HepG2 (cell line): ENCODE measurements around the gene HES7. TPM values are rescaled to one million over a fixed set of nuclear protein-coding genes. Genes with fewer than 3 reads are reported as not detected.

Source experiments
- ATAC-seq: fragments of 200-7000 bp; cut with Tn5 transposase; 3 replicates; pipeline ENCODE4 v1.9.1; 2020; ENCODE audit warnings: mild to moderate bottlenecking, moderate library complexity
- BruUV-seq: library from RNA; stranded (reverse); fragments of 400-500 nt; replicated peaks from 2 replicates; lab custom pipeline; 2021; lab: Mats Ljungman, UMichigan
- CTCF ChIA-PET: fragments of 300-600 bp; formaldehyde crosslinking; extraction: SDS; loops from one replicate; lab custom pipeline; 2021; ENCODE audit warnings: low total read pairs, inconsistent platforms, low intra/inter-chr PET ratio; lab: Yijun Ruan, JAX
- POLR2A ChIA-PET: fragments of 350-600 bp; sonication (Branson Sonifier 250); formaldehyde crosslinking; loops from one replicate; lab custom pipeline; 2020; ENCODE audit warnings: antibody characterized with exemption, inconsistent platforms; lab: Yijun Ruan, JAX
- DNase-seq: peaks from one replicate; pipeline ENCODE4 v3.0.0-alpha.2; 2015; ENCODE audit warnings: low spot score
- FAIRE-seq: peaks from 3 replicates; lab custom pipeline; 2011; peaks lifted over from hg19 to GRCh38; lab: Jason Lieb, UNC
- H2AFZ ChIP-seq: one replicate; pipeline ENCODE4 v1.6.1; 2011; ENCODE audit warnings: low read length, inconsistent platforms
- H3K27ac ChIP-seq: fragments of 300-600 bp; 3 replicates; pipeline ENCODE4 v1.8.0; 2011; ENCODE audit warnings: mixed run types, mild to moderate bottlenecking, mixed read lengths, low read length, inconsistent platforms; ENCODE audit not compliant: insufficient read depth; ENCODE audit errors: extremely low read length
- H3K27me3 ChIP-seq, 2 experiments: fragments of 200-600 bp in 1 of 2; 2 replicates in 1 of 2; 3 replicates in 1 of 2; pipeline versions ENCODE4 v1.6.0 to v1.8.0; 2011; ENCODE audit warnings: low read length in 2 of 2, mild to moderate bottlenecking in 2 of 2, moderate library complexity in 2 of 2, inconsistent platforms in 1 of 2; ENCODE audit not compliant: insufficient read depth in 2 of 2, control insufficient read depth in 1 of 2
- H3K36me3 ChIP-seq, 2 experiments: fragments of 200-600 bp in 1 of 2; replicated peaks in 1 of 2; 2 replicates in 1 of 2; 3 replicates in 1 of 2; pipeline versions ENCODE4 v1.5.1 to v1.8.0; 2011; ENCODE audit warnings: low read length in 2 of 2, inconsistent platforms in 1 of 2; ENCODE audit not compliant: insufficient read depth in 2 of 2, control insufficient read depth in 1 of 2
- H3K4me1 ChIP-seq: 2 replicates; pipeline ENCODE4 v1.5.1; 2012; ENCODE audit warnings: low read length, inconsistent platforms; ENCODE audit not compliant: insufficient read depth
- H3K4me2 ChIP-seq: 2 replicates; pipeline ENCODE4 v1.6.0; 2011; ENCODE audit warnings: low read depth, low read length, inconsistent platforms
- H3K4me3 ChIP-seq, 3 experiments: fragments of 200-600 bp in 1 of 3; sonication (generic), shearing (Covaris generic) in 1 of 3; replicated peaks in 1 of 3; 2 replicates each; pipeline ENCODE4 v1.5.1; 2011 to 2016; ENCODE audit warnings: low read length in 3 of 3, inconsistent platforms in 2 of 3, low read depth in 2 of 3, mild to moderate bottlenecking in 2 of 3, control low read depth in 1 of 3, mixed read lengths in 1 of 3; ENCODE audit not compliant: insufficient read depth in 1 of 3
- H3K79me2 ChIP-seq: one replicate; pipeline ENCODE4 v1.6.1; 2011; ENCODE audit warnings: low read length, inconsistent platforms; ENCODE audit not compliant: insufficient read depth
- H3K9ac ChIP-seq: 2 replicates; pipeline ENCODE4 v1.6.0; 2011; ENCODE audit warnings: mild to moderate bottlenecking, low read depth, low read length, inconsistent platforms; ENCODE audit not compliant: insufficient read depth
- H3K9me3 ChIP-seq: 2 replicates; pipeline ENCODE4 v1.5.1; 2012; ENCODE audit warnings: mild to moderate bottlenecking, low read length
- H4K20me1 ChIP-seq: 2 replicates; pipeline ENCODE4 v1.6.0; 2011; ENCODE audit warnings: inconsistent platforms, mild to moderate bottlenecking, low read length, moderate library complexity; ENCODE audit not compliant: insufficient read depth
- ARID4A ChIP-seq: sonication (generic); formaldehyde crosslinking; IDR thresholded peaks from 2 replicates; pipeline ENCODE4 v1.5.0; 2020; ENCODE audit warnings: mild to moderate bottlenecking, missing genetic modification reagents, borderline replicate concordance
- ZNF414 ChIP-seq: sonication (generic); formaldehyde crosslinking; IDR thresholded peaks from 2 replicates; pipeline ENCODE4 v1.5.0; 2020; ENCODE audit warnings: missing genetic modification reagents
- ZNF605 ChIP-seq: sonication (generic); formaldehyde crosslinking; IDR thresholded peaks from 2 replicates; pipeline ENCODE4 v1.8.0; 2022; ENCODE audit warnings: mild to moderate bottlenecking, missing genetic modification reagents
- ZNF800 ChIP-seq: sonication (generic); formaldehyde crosslinking; IDR thresholded peaks from 2 replicates; pipeline ENCODE4 v1.4.0; 2020; ENCODE audit warnings: missing genetic modification reagents
- WGBS: methylation state at CpG from one replicate; pipeline ENCODE4 v1.1.6; 2017; ENCODE audit warnings: low lambda C conversion rate; 5-methylcytosine and 5-hydroxymethylcytosine counted together
- in situ Hi-C: cut with HindIII; loops from 2 replicates; pipeline ENCODE4 v1.10.0; 2017; ENCODE audit warnings: low pct_unique_long_range_greater_than_20kb; ENCODE audit not compliant: extremely low pct_ligation_motif_present
- intact Hi-C: fragments of 100-400 bp; cut with micrococcal nuclease; formaldehyde crosslinking; loops from one replicate; pipeline ENCODE4 v1.10.0; 2022; ENCODE audit not compliant: unreplicated experiment
- polyA plus RNA-seq, 8 experiments: library from polyadenylated mRNA; depleted of rRNA in 3 of 8; stranded (reverse) in 7 of 8; unstranded in 1 of 8; fragments of >200 nt; fragmentation: Illumina TruSeq in 4 of 8; extraction: Trizol in 4 of 8; gene quantifications; 2 replicates each; pipeline versions ENCODE4 v1.2.1 to v1.2.3, GENCODE V29; 2011 to 2016; ENCODE audit warnings: low read depth in 4 of 8, missing spikeins in 1 of 8, mixed read lengths in 1 of 8; ENCODE audit not compliant: insufficient read depth in 1 of 8
- total RNA-seq, 5 experiments: library from RNA; depleted of rRNA; stranded (reverse); fragments of >200 nt; fragmentation: Illumina TruSeq; extraction: Trizol; gene quantifications; 2 replicates each; pipeline ENCODE4 v1.2.3, GENCODE V29; 2016; ENCODE audit warnings: low read depth in 1 of 5

The HES7 gene
- total and polyA plus RNA-seq, 2 of the 13 experiments (the other 11 are each of a cell fraction or from before 2014, with no cell fraction given) = not detected

GRCh38 chr17:8151641-8152111, 27.8 kb upstream of the HES7 start:
- H3K9me3 ChIP-seq = no peaks in the 10 kb centered on the region
- FAIRE-seq (no peak), ATAC-seq (no peak), DNase-seq (no peak)
- in situ Hi-C loops = no loop called here
- H3K4me1 ChIP-seq = peaks cover 46% of the 10 kb centered on the region
- 81% methylated on average over 22 of the region's 22 CpGs for WGBS
- TF ChIP-seq ARID4A (CRISPR knock-in tag) = no peak
- 0 out of 2 replicates have a peak, but pooled peaks have one; percentile 4 for TF ChIP-seq ZNF605
- TF ChIP-seq ZNF414 (CRISPR knock-in tag) = 0 out of 2 replicates have a peak, but pooled peaks have one; percentile 16
- no peak for TF ChIP-seq ZNF800
- ChIA-PET POLR2A (interaction anchor here (1.0 to 1.7 kb wide), 3 partner anchors 12 to 70 kb away, joined by 4 to 7 read pairs (median 7); no protein-coding TSS in a partner anchor), CTCF (no interaction called here)
- no peak overlapping the region for H2AFZ ChIP-seq
- H3K4me3 ChIP-seq = peak overlapping the region; percentile 46 to 70 (median 68); a peak in 5 of 6 replicates
- no peaks in the 10 kb centered on the region for H4K20me1 ChIP-seq
- peaks cover 8 to 23% of the 10 kb centered on the region in 2 experiments; a peak in 4 of 5 replicates for H3K36me3 ChIP-seq
- intact Hi-C loops = loop anchor here (1.0 kb wide), 1 partner anchor 12 kb away; no protein-coding TSS in a partner anchor
- H3K4me2 ChIP-seq = peak overlapping the region; percentile 65
- H3K9ac ChIP-seq = peak overlapping the region; percentile 68
- no TSS peak for BruUV-seq
- H3K27ac ChIP-seq = peak overlapping the region; percentile 45
- peaks cover 4% of the 10 kb centered on the region for H3K79me2 ChIP-seq
- no peaks in the 10 kb centered on the region for H3K27me3 ChIP-seq
